Right hindlimb (tissue), 1 donor: ENCODE results near the gene CDK11A.
"Not testable (repeated sequence)": the region's sequence is repeated elsewhere in the genome, so short reads cannot be mapped to it uniquely, and the experiment has no call there.

Source experiments
- DNase-seq: peaks from one replicate; pipeline ENCODE4 v3.0.0-alpha.2; 2018

The CDK11A gene

DNA sequence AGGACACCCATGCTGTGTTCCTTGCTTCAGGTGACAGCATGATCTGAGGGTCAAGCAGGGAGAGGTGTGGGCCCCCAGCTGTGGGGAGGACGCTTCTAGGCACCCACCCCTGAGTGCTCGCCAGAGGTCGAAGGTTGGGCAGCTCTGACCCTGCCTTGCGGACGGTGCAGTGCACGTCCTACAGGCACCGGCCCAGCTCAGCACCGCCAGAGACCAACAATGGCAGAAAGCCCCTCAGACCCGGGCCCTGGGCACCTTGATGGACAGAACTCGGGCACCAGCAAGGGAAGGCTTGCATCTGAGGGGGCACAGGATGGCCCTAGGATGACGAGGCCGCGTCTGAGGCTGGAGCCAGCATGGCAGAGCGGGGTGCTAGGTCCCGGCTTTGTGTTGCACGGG, 29.4 kb upstream of the CDK11A start:
- no peak for DNase-seq

DNA sequence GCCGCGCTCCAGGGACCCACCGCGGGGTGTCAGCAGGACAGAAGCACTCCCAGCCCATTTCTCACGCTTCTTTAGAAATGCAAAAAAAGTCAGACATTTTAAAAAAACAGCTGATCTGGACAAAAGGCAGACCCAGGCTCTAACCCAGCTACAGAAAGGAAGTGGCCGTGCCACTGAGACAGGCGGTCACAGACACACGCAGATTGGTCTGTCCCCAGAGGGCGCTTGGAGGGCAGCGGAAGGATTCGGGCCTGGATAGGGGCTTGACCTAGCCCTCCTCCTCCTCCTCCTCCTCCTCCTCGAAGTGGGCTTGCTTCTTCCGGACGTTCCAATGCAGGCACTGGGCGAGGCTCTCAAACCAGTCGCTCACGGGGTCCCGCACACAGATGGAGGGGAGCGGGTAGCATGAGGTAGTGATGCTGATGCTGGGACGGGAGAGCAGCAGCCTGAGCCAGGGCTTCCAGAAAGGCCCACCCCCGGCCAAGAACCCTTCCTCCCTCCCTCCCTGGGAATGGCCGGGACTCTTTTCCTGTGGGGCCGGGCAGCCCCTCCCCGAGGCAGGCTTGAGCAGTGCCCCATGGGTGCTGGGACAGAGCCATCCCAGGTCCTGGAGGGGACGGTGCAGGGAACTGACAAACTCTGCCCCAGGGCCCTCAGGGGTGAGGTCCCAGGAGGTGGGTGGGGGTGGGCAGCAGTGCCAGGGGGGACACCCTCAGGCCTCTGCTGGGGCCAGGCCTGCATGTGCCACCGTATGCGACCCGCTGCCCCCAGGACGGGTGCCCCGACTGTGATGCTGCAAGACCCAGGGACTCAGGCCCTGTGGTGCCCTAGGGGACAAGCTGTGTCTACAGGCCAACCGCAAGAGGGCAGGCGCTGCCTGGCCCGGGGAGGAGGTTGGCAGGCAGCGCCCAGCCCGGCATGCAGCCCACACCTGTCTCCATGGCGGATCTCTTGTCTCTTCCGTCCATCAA, 28.8 kb upstream of the CDK11A start:
- no peak for DNase-seq

DNA sequence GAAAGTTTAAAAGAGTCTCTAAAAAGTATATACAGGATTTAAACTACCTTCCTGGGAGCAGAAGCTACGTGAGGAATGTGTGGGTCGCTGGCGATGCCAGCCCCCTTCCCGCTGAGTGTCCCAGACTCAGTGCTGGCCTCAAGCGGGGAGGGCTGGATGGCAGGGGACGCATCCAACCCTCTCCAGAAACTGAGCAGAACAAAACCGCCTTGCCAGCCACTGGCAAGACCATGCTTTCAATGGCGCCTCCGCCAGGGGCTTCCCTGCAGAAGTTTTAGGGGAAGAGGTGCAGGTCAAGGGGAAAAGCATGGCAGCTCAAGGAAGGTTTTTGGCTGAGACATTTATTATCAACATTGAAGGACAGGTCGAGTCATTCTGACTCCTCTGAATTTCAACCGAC, 28.0 kb upstream of the CDK11A start:
- no peak for DNase-seq

DNA sequence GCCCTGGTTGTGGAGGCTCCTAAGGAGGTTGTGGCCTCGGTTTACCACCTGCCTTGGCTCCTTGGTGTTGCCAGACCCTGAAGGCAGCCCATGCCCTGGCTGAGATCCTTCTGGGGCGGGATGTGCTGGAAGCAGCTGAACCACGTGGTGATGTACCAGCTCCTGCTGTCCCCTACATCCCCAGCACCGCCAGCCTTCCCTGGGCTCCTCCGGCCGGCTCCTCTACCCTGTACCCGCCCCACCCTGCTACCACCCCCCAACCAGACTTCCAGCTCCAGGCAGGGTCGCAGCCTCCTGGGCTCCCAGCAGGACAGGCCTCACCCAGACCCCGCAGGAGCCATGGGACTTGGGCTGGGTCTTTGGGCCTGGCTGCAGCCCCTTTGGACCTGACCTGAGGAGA, 25.8 kb upstream of the CDK11A start:
- DNase-seq = not testable (repeated sequence)

DNA sequence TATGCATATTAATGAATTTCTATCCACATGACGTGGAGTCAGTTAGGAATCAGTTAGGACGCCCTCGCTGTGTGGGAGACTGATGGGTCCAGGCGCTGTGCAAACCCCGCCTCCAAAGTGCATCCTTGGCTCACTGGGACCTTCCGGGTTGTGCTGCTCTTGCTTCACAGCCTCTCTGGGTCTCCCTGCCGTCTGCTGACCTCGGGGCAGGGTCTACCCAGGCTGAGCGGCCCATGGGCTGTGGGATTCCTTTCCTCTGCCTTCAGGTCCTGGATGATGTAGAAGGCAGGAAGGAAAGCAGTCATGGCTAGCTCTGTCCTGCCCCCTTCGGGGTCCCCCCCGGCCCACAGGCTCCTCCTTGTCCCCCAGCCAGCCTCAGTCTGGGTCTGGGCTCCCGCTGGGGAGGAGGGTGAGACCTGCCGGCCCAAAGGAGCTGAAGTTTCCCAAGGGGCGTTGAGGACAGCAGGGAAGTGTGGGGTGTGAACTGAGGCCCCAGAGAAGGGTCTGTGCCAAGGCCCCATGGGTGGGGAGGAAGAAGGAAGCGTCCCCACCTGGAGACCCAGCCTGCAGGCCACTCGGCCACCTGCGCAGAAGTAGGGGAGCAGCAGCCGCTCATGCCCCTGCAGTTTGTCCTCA, 24.6 kb upstream of the CDK11A start:
- DNase-seq = no peak

DNA sequence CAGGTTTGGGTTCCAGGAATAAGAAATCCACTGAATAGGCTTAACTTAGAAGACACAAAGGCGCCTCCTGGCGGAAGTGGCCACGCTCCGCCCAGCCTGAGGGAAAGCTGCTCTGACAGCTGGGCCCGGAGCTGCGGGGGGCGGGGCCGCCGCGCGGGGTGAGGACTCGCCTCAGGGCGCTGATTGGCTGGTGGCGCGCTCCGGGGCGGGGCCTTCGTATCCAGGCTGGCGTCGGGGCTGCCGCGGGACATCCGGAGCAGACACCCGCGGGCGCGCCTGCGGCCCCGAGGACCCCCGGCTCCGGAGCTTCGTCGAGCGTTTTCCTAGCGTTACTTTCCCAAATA, 22.4 kb upstream of the CDK11A start:
- not testable (repeated sequence) for DNase-seq

DNA sequence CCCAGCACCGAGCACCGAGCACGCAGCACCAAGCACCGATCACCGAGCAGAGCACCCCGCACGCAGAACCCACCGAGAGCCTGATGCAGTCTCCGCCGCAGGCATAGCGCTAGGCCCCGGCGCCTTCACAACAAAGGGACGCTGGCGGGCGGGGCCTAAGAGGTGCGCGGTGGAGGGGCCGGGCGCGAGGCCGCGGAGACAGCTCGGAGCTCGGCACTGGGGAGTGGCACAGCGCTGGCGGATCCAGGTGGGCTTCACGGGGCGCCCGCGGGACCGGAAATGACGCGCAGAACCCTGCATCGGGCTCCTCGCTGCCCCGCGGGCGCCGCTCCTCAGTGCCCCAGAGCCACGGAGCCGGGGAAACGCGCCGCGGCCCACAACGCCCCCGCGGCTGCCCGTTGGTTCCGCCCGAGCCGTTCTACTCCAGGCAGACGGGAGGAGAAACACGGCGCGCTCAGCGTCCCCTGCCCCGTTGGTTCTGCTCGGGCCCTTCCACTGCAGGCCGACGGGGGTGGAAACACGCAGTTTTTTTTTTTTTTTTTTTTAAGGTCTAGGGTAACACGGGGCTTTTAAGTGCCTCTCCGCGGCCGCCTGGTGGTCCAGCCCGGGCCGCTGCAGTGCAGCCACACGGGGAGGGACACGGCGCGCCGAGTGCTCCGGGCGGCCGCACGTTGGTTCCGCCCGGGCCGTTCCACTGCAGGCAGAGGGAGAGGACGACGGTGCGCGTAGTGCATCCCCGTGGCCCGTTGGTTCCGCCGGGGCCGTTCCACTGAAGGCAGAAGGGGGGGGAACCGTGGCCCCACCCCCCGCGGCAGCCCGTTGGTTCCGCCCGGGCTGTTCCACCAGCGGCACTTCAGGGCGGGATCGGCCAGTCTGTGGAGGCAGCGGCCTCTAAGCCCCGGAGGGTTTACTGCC, 21.8 kb upstream of the CDK11A start:
- peak; percentile 89 for DNase-seq

DNA sequence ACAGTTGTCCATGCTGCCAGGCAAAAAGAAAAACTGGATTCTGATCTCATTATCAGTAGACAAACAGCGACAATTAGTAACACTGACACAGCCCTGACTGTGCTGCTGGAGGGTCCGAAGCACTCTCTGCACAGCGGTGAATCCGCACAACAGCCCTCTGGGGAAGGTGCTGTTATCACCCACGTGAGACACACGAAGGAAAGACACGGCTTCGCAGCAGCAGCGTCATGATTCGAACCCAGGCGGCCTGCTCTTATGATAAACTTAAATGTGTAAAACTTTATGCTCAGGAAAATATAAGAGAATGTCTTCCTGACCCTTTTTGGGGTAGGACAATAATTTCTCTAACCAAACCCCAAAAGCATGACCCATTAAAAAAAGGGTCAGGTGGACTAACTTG, 18.4 kb upstream of the CDK11A start:
- DNase-seq = not testable (repeated sequence)

DNA sequence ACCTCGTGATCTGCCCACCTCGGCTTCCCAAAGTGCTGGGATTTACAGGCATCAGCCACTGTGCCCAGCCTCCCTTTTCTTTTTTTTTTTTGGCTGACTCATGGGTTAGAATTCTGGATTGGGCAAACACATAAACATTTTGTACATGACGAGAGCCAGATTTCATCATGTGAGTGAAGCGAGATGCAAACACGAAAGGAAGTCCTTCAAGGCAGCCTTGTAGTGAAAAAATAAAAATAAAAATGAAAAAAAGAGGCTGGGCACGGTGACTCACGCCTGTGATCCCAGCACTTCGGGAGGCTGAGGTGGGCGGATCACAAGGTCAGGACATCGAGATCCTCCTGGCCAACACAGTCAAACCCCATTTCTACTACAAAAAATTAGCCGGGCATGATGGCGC, 16.9 kb upstream of the CDK11A start:
- DNase-seq = not testable (repeated sequence)

DNA sequence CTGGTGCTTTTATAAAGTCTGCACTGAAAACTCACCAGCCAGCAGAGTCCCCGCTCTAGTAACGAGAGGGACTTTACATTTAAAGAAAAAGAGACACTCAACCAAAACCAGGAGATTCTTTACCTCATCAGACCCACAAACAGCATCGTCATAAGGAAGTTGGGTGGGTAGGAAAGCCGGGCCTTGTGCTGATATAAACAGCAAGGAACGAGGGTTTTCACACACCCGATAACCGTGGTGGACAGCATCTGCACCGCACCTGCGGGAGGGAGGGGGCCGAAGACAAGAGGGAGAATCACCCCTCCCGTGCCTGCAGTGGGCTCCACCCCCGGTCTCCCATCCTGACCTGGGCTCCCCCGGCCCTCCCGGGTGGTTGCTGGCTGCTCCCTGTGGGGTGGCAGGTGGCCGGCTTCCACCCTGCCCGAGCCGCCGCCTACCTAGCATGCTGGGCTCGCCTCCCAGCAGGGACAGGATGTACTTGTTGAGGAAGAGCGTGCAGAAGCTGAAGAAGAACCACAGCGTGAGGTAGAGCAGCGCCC, 14.7 kb upstream of the CDK11A start:
- DNase-seq = not testable (repeated sequence)

DNA sequence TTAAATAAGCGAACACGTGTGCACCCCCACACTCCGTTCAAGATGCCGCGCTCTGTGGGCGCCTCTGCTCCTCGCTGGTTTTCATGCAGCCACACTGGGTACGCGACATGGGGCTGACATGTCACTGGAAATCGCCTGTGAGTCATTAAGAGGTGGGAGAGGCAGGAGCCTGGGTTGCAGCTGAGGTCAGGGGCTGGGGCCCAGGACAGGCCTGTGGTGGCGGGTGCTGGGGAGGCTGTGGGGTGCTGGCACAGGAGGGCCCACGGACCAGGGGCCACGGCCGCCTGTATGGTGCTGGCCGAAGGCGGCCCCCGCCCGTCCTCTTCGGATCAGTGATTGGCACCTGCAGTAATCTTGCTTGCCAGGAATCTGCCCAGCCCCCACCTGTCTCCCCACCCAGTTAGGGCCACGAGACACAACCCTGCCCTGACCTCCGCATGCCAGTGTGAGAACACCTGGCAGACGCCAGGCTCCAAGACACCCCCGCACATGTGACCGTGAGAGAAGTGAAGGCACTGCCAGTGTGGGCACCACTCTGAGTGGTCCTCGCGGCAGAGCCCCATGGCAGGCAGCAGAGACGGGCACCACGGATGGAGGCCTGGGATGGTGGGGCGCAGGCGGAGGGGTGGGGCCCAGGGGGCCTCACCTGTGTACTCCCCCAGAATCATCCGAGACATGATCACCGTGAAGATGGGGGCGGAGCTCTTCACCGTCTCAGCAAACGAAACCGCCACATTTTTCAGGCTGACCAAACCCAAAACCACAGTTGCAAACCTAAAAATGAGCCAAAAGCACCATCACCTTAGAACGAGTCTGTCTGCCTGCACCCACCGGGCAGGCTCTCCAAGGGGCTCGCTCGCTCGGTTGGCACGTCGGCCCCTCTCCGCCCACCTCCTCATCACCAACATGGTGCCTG, 13.8 kb upstream of the CDK11A start:
- DNase-seq = not testable (repeated sequence)

DNA sequence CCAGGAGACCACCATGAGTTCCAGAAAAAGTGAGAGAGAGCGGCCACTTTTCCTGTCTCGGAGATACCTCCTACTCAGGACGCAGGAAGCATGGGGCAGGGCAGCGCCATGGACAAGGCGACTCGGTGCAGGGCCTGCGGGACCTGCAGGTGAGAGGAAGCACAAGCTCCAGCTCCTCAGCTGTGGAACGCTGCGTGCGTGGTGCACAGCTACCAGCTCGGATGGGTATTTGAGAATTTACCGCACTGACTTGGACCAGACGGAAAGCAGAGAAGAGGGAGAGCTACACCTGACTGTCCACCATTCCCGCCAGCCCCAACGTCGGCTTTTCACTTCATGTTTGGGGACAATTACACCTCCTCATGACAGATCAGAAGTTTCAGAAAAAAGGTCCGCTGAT, 8.2 kb upstream of the CDK11A start:
- no peak for DNase-seq

DNA sequence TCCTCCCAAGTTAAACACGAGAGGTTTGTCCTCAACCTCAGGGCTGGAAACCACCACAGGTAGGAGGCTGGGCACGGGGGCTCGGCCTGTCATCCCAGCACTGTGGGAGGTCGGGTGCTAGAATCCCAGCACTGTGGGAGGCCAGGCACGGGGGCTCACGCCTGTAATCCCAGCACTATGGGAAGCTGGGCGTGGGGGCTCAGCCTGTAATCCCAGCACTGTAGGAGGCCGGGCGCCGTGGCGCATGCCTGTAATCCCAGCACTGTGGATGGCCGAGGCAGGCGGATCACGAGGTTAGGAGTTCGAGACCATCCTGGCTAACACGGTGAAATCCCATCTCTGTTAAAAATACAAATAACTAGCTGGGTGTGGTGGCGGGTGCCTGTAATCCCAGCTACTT, 6.7 kb upstream of the CDK11A start:
- DNase-seq = no peak

DNA sequence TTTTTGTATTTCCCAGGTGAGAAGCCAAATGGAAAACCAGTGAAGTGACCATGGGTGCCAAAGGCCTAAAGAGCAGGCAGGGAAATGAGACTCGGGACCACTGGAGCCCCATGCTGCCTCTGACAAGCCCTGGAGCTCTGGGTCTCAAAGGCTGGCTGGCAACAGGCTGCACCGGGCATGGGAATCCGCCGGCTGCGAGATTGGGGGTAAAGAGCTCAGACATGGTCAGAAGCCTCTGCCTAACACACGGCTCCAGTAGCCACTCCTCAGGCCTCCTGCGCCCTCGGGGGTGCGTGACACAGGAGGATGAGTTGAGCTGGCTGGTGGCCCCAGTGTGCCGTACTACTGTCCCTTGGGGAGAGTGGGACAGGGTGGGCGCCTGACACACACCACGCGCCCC, 6.1 kb upstream of the CDK11A start:
- DNase-seq = not testable (repeated sequence)

DNA sequence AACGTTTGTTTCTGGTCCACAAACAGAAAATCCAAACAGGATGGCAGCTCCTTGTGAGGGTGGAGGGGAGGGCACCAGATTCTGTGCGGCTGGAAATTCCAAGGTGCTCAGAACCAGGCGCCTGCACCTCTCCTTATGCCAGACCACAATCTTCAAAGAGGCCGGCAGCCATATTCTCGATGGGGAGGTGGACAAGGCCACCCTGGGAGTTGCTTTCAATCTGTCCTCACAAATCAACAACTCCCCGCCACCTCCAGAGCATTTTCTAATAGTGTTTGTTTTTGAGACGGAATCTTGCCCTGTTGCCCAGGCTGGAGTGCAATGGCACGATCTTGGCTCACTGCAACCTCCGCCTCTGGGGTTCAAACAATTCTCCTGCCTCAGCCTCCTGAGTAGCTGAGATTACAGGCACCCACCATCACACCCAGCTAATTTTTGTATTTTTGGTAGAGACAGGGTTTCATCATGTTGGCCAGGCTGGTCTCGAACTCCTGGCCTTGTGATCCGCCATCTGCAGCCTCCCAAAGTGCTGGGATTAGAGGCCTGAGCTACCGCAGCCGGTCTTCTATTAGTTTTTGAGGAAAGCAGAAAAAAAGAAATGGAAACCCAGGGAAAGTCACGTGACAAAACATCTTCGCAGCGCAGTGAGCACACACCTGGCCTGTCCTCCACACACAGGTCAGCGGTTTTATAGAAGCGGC, 5.1 kb upstream of the CDK11A start:
- not testable (repeated sequence) for DNase-seq

DNA sequence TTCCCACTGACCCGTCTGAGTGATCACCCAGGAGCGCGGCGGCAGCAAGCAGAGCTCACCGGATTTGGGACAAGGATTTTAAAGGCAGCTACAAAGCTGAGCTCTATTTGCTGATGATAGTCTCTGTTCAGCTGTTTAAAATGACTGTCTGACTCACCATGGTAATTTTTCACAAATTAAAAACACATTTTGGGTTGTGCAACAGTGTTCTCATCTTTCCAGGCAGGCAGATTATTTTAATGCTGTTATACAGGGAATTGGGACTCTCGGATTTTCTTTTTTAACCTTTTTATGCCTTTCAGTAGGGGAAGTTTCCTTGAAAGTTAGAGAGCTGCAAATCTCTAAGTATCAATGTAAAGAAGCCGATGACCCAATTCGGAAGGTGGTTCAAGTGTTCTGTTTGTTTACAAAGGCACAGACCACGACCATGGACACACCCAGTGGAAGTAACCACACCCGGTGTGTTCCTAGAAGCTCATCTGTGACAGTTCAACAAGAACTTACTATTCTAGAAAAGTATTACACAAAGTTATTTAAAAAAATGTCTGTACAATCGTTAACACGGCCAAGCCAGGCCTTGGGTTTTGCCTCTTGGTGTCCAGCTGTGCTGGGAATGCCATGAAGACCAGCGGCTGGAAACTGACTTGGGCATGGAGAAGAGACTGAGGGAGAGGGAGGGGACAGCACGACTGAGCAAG, 4.3 kb upstream of the CDK11A start:
- not testable (repeated sequence) for DNase-seq

DNA sequence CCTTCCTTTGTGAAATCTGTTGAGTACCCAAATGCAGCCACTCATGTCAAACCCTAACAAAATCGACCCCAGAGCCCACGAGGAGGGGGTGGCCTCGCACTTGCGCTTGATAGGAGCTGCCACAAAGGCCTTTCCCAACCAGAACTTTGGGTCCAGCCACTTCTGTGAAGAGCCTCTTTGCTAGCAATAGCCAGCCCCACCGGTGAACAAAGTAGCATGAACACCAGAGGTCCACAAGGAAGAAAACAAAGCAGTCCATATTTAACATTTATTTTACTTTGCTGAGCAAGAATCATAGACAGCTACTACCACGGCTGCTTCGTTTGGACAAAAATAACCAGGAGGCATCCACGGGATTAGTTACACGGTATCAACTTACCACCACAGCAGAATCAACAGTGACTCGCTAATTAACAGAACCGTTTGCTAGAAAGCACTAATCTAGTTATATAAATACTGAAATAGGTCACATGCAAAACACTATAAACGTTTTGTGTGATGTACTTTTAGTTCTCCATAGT, 3.0 kb upstream of the CDK11A start:
- not testable (repeated sequence) for DNase-seq

DNA sequence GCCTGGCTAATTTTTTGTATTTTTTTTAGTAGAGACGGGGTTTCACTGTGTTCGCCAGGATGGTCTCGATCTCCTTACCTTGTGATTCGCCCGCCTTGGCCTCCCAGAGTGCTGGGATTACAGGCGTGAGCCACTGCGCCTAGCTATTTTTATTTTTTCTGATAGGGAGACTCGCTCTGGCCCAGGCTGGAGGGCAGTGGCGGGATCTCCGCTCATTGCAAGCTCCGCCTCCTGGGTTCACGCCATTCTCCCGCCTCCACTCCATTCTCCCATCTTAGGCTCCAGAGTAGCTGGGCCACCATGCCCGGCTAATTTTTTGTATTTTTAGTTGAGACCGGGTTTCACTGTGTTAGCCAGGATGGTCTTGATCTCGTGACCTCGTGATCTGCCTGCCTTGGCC, 1.9 kb upstream of the CDK11A start:
- DNase-seq = not testable (repeated sequence)

DNA sequence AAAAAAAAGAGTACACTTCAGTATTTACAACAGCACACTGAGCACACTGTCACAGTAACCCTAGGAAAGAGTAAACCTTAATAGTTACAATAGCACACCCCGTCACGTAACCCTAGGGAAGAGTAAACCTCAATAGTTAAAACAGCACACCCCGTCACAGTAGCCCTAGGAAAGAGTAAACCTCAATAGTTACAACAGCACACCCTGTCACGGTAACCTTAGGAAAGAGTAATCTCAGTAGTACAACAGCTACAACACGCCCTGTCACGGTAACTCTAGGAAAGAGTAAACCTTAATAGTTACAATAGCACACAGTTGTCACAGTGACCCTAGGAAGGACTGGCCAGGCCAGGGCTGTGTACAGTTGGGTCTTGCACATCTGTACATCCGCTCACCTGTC, 3.0 kb downstream of the CDK11A start:
- DNase-seq = no peak
